ENCODE measurements around the gene MYLK4.

The MYLK4 gene

GRCh38 chr6:2731281-2731909, 19.3 kb downstream of the MYLK4 start:
- DNase-seq = no peak

GRCh38 chr6:2730353-2731107, 20.2 kb downstream of the MYLK4 start:
- no peak for DNase-seq

- no peak for DNase-seq
These were observed 20.8 kb downstream of the MYLK4 start for GRCh38 chr6:2729921-2730320.

- peak; percentile 10 for DNase-seq
These were observed 24.6 kb downstream of the MYLK4 start for GRCh38 chr6:2725999-2726567.

GRCh38 chr6:2725364-2725988, 25.2 kb downstream of the MYLK4 start:
- no peak for DNase-seq

GRCh38 chr6:2721219-2721618, 29.5 kb downstream of the MYLK4 start:
- DNase-seq = no peak

GRCh38 chr6:2719093-2719455, 31.6 kb downstream of the MYLK4 start:
- no peak for DNase-seq

- DNase-seq = no peak
These were observed 32.2 kb downstream of the MYLK4 start for GRCh38 chr6:2718334-2719092.

GRCh38 chr6:2716936-2717700, 33.6 kb downstream of the MYLK4 start:
- no peak for DNase-seq

GRCh38 chr6:2715737-2716136, 35.0 kb downstream of the MYLK4 start:
- no peak for DNase-seq

GRCh38 chr6:2714111-2714895, 36.4 kb downstream of the MYLK4 start:
- no peak for DNase-seq

- DNase-seq = no peak
These were observed 37.1 kb downstream of the MYLK4 start for GRCh38 chr6:2713473-2714110.

- DNase-seq = no peak
These were observed 38.6 kb downstream of the MYLK4 start for GRCh38 chr6:2712102-2712501.

GRCh38 chr6:2710412-2710811, 40.3 kb downstream of the MYLK4 start:
- no peak for DNase-seq

- DNase-seq = no peak
These were observed 42.3 kb downstream of the MYLK4 start for GRCh38 chr6:2708456-2708855.

GRCh38 chr6:2706558-2706957, 44.2 kb downstream of the MYLK4 start:
- DNase-seq = no peak

- no peak for DNase-seq
These were observed 45.5 kb downstream of the MYLK4 start for GRCh38 chr6:2705256-2705655.

- DNase-seq = no peak
These were observed 53.4 kb downstream of the MYLK4 start for GRCh38 chr6:2697291-2697690.

- no peak for DNase-seq
These were observed 55.1 kb downstream of the MYLK4 start for GRCh38 chr6:2695454-2696095.

GRCh38 chr6:2693231-2693630, 57.5 kb downstream of the MYLK4 start:
- no peak for DNase-seq
